H9 (cell line): ENCODE measurements around the gene NUP35. TPM values are rescaled to one million over a fixed set of nuclear protein-coding genes. Genes with fewer than 3 reads are reported as not detected.
"Not testable (repeated sequence)": the region's sequence is repeated elsewhere in the genome, so short reads cannot be mapped to it uniquely, and the experiment has no call there.

ENCODE experiments used
- DNase-seq: peaks from one replicate; pipeline ENCODE4 v3.0.0-alpha.2; 2017
- H2AFZ ChIP-seq: one replicate; pipeline ENCODE4 v1.6.1; 2013; ENCODE audit warnings: mild to moderate bottlenecking, low read length, control low read depth, moderate library complexity
- H2AK5ac ChIP-seq: 2 replicates; pipeline ENCODE4 v1.6.1; 2013; ENCODE audit warnings: low read length, control low read depth, mixed read lengths; ENCODE audit not compliant: insufficient read length
- H2BK120ac ChIP-seq: one replicate; pipeline ENCODE4 v1.6.1; 2013; ENCODE audit warnings: low read depth, mild to moderate bottlenecking, low read length, control low read depth, inconsistent platforms; ENCODE audit not compliant: poor library complexity, severe bottlenecking
- H2BK12ac ChIP-seq: 2 replicates; pipeline ENCODE4 v1.6.1; 2013; ENCODE audit warnings: low read length, control low read depth, mixed read lengths, low read depth; ENCODE audit not compliant: insufficient read length
- H2BK15ac ChIP-seq: 2 replicates; pipeline ENCODE4 v1.6.1; 2013; ENCODE audit warnings: low read depth, low read length, control low read depth
- H2BK20ac ChIP-seq: one replicate; pipeline ENCODE4 v1.6.1; 2013; ENCODE audit warnings: low read depth, mild to moderate bottlenecking, low read length, control low read depth, inconsistent platforms; ENCODE audit not compliant: poor library complexity, severe bottlenecking
- H2BK5ac ChIP-seq: 2 replicates; pipeline ENCODE4 v1.6.1; 2013; ENCODE audit warnings: low read length, control low read depth, mixed read lengths; ENCODE audit not compliant: insufficient read length
- H3K14ac ChIP-seq: 2 replicates; pipeline ENCODE4 v1.6.1; 2013; ENCODE audit warnings: low read length, control low read depth; ENCODE audit not compliant: insufficient read depth
- H3K18ac ChIP-seq: 2 replicates; pipeline ENCODE4 v1.6.1; 2013; ENCODE audit warnings: low read depth, mild to moderate bottlenecking, mixed read lengths, low read length, control low read depth; ENCODE audit not compliant: insufficient read length
- H3K23ac ChIP-seq: 2 replicates; pipeline ENCODE4 v1.6.1; 2013; ENCODE audit warnings: low read length, control low read depth, mixed read lengths, low read depth; ENCODE audit not compliant: insufficient read length
- H3K23me2 ChIP-seq: 2 replicates; pipeline ENCODE4 v1.6.1; 2013; ENCODE audit warnings: low read depth, mild to moderate bottlenecking, mixed read lengths, low read length, control low read depth; ENCODE audit not compliant: insufficient read length, poor library complexity, severe bottlenecking
- H3K27ac ChIP-seq: 2 replicates; pipeline ENCODE4 v1.5.1; 2013; ENCODE audit warnings: low read length, control low read depth, mixed read lengths, low read depth; ENCODE audit not compliant: insufficient read length
- H3K27me3 ChIP-seq: 2 replicates; pipeline ENCODE4 v1.6.1; 2013; ENCODE audit warnings: low read length, control low read depth, inconsistent platforms; ENCODE audit not compliant: insufficient read depth
- H3K4ac ChIP-seq: 2 replicates; pipeline ENCODE4 v1.6.1; 2013; ENCODE audit warnings: low read depth, mild to moderate bottlenecking, control low read depth, inconsistent platforms, low read length, moderate library complexity
- H3K4me1 ChIP-seq: 2 replicates; pipeline ENCODE4 v1.6.1; 2013; ENCODE audit warnings: low read length, control low read depth, inconsistent platforms; ENCODE audit not compliant: insufficient read depth
- H3K4me2 ChIP-seq: 2 replicates; pipeline ENCODE4 v1.6.1; 2013; ENCODE audit warnings: low read length, control low read depth, mixed read lengths; ENCODE audit not compliant: insufficient read length, insufficient read depth
- H3K56ac ChIP-seq: 2 replicates; pipeline ENCODE4 v1.6.1; 2013; ENCODE audit warnings: low read depth, mild to moderate bottlenecking, mixed read lengths, low read length, control low read depth; ENCODE audit not compliant: insufficient read length
- H3K79me1 ChIP-seq: 2 replicates; pipeline ENCODE4 v1.6.1; 2013; ENCODE audit warnings: low read depth, mild to moderate bottlenecking, moderate library complexity, low read length, control low read depth, inconsistent platforms; ENCODE audit not compliant: insufficient read depth, poor library complexity, severe bottlenecking
- H3K79me2 ChIP-seq: 2 replicates; pipeline ENCODE4 v1.6.1; 2013; ENCODE audit warnings: low read length, control low read depth, inconsistent platforms; ENCODE audit not compliant: insufficient read depth
- H3K9ac ChIP-seq: 2 replicates; pipeline ENCODE4 v1.6.1; 2013; ENCODE audit warnings: low read length, control low read depth, mixed read lengths; ENCODE audit not compliant: insufficient read length; ENCODE audit errors: extremely low read depth
- H3K9me3 ChIP-seq: one replicate; pipeline ENCODE4 v1.6.1; 2013; ENCODE audit warnings: low read depth, low read length, inconsistent platforms; ENCODE audit not compliant: control insufficient read depth
- H3T11ph ChIP-seq: one replicate; pipeline ENCODE4 v1.6.1; 2013; ENCODE audit warnings: mild to moderate bottlenecking, low read length, control low read depth, inconsistent platforms
- H4K20me1 ChIP-seq: one replicate; pipeline ENCODE4 v1.6.1; 2013; ENCODE audit not compliant: control insufficient read depth, insufficient read length, insufficient read depth
- H4K5ac ChIP-seq: 2 replicates; pipeline ENCODE4 v1.6.1; 2013; ENCODE audit warnings: low read depth, mild to moderate bottlenecking, mixed read lengths, low read length, control low read depth; ENCODE audit not compliant: insufficient read length
- H4K8ac ChIP-seq: replicated peaks from 2 replicates; pipeline ENCODE4 v1.6.1; 2013; ENCODE audit warnings: low read length, control low read depth, mixed read lengths, low read depth; ENCODE audit not compliant: insufficient read length
- H4K91ac ChIP-seq: 2 replicates; pipeline ENCODE4 v1.6.1; 2013; ENCODE audit warnings: low read depth, mild to moderate bottlenecking, moderate library complexity, mixed read lengths, low read length, control low read depth; ENCODE audit not compliant: insufficient read length
- H3K27ac Mint-ChIP-seq, 3 experiments: 2 replicates in 2 of 3; 3 replicates in 1 of 3; pipeline ENCODE4 v1.8.0; 2020 to 2021; ENCODE audit warnings: mixed read lengths in 3 of 3, mild to moderate bottlenecking in 1 of 3, moderate library complexity in 1 of 3
- H3K27me3 Mint-ChIP-seq: 2 replicates; pipeline ENCODE4 v1.8.0; 2021; ENCODE audit warnings: low read depth, mild to moderate bottlenecking, moderate library complexity, mixed read lengths
- H3K36me3 Mint-ChIP-seq, 3 experiments: 2 replicates in 2 of 3; 3 replicates in 1 of 3; pipeline ENCODE4 v1.8.0; 2020 to 2021; ENCODE audit warnings: low read depth in 3 of 3, mixed read lengths in 3 of 3; ENCODE audit not compliant: insufficient read depth in 1 of 3
- H3K4me1 Mint-ChIP-seq, 2 experiments: 2 replicates each; pipeline ENCODE4 v1.8.0; 2020; ENCODE audit warnings: mixed read lengths in 2 of 2
- H3K4me3 Mint-ChIP-seq, 2 experiments: 2 replicates in 1 of 2; 3 replicates in 1 of 2; pipeline ENCODE4 v1.8.0; 2020 to 2021; ENCODE audit warnings: mild to moderate bottlenecking in 2 of 2, mixed read lengths in 2 of 2, moderate library complexity in 1 of 2
- H3K9me3 Mint-ChIP-seq, 2 experiments: 2 replicates in 1 of 2; 3 replicates in 1 of 2; pipeline ENCODE4 v1.8.0; 2020; ENCODE audit warnings: mild to moderate bottlenecking in 2 of 2, mixed read lengths in 2 of 2, moderate library complexity in 1 of 2
- WGBS: extraction: QIAGEN DNeasy Blood & Tissue Kit; methylation state at CpG from one replicate; pipeline ENCODE4 v1.1.7; 2013; ENCODE audit warnings: missing lambda C conversion rate, low lambda C conversion rate, mixed read lengths; ENCODE audit not compliant: insufficient read length; ENCODE audit errors: extremely low coverage; 5-methylcytosine and 5-hydroxymethylcytosine counted together
- total RNA-seq: library from RNA; stranded (reverse); gene quantifications from 2 replicates; pipeline ENCODE4 v1.2.1, GENCODE V29; 2021
- TF ChIP-seq, protein P1 (sequence below): fragments of 200-600 bp; sonication (generic); conservative IDR thresholded peaks from 3 replicates; pipeline ENCODE4 v1.8.0; 2021; ENCODE audit warnings: antibody characterized with exemption, mild to moderate bottlenecking

Gene NUP35
- total RNA-seq, 1 experiment from 2014 or later: 53.6 TPM

DNA sequence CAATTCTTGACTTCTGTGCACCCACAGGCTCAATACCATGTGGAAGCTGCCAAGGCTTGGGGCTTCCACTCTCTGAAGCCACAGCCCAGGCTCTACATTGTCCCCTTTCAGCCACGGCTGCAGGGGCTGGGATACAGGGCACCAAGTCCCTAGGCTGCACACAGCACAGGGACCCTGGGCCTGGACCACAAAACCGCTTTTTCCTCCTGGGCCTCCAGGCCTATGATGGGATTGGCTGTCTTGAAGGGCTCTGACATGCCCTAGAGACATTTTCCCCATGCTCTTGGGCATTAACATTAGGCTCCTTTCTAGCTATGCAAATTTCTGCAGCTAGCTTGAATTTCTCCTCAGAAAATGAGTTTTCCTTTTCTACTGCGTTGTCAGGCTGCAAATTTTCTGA, 29.7 kb downstream of the NUP35 start:
- Histone ChIP-seq H3K4ac (no peak overlapping the region), H3K79me2 (no peaks in the 10 kb centered on the region; the same call in 1 of the 2 replicates)
- no CpG with 5 or more reads among the region's 3 CpGs for WGBS

DNA sequence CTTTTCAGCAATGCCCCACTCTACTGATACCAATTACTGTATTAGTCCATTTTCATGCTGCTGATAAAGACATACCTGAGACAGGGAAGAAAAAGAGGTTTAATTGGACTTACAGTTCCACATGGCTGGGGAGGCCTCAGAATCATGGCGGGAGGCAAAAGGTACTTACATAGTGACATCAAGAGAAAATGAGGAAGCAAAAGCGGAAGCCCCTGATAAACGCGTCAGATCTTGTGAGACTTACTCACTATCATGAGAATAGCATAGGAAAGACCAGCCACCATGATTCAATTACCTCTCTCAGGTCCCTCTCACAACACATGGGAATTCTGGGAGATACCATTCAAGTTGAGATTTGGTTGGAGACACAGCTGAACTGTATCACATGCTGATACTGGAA, 30.5 kb downstream of the NUP35 start:
- Mint-ChIP-seq H3K9me3 (peaks cover 14 to 15% of the 10 kb centered on the region in 2 experiments; a peak in 4 of 5 replicates), H3K36me3 (peaks cover 54 to 71% (median 71%) of the 10 kb centered on the region in 3 experiments), H3K4me1 (peaks cover 18 to 23% of the 10 kb centered on the region in 2 experiments), H3K27ac (peak overlapping the region in 1 of 3 experiments; percentile 35; a peak in 1 of 7 replicates)
- DNase-seq, H4K20me1 ChIP-seq, H3T11ph ChIP-seq, H2AK5ac ChIP-seq, H3K4me2 ChIP-seq, H3K23ac ChIP-seq, H4K5ac ChIP-seq, H3K4me3 Mint-ChIP-seq, H4K8ac ChIP-seq, H3K79me1 ChIP-seq, H4K91ac ChIP-seq, H3K9ac ChIP-seq, H2BK12ac ChIP-seq, H3K56ac ChIP-seq, H3K4ac ChIP-seq, H2BK120ac ChIP-seq, H2BK15ac ChIP-seq, H3K27me3 Mint-ChIP-seq, H3K18ac ChIP-seq, H2BK5ac ChIP-seq, H2AFZ ChIP-seq, H2BK20ac ChIP-seq, H3K14ac ChIP-seq, H3K79me2 ChIP-seq, H3K23me2 ChIP-seq, H3K4me1 ChIP-seq, H3K9me3 ChIP-seq, H3K27ac ChIP-seq, H3K27me3 ChIP-seq: not testable (repeated sequence)
- WGBS: no CpG with 5 or more reads among the region's 4 CpGs

More for the DNA sequence above, 29.7 kb downstream of the NUP35 start:
- no peak overlapping the region for H4K8ac ChIP-seq
- H3K23me2 ChIP-seq: no peaks in the 10 kb centered on the region
- no peak overlapping the region for H3K4me2 ChIP-seq
- no peak overlapping the region for H3K18ac ChIP-seq
- peaks cover 16 to 20% of the 10 kb centered on the region in 2 experiments for H3K4me1 Mint-ChIP-seq
- no peak overlapping the region for H2AK5ac ChIP-seq
- no peak overlapping the region for H3K23ac ChIP-seq
- H3K9ac ChIP-seq: no peak overlapping the region
- H3K27ac ChIP-seq: no peak overlapping the region
- H4K91ac ChIP-seq: no peak overlapping the region
- H2AFZ ChIP-seq: no peak overlapping the region
- H3K27me3 ChIP-seq: no peaks in the 10 kb centered on the region
- no peaks in the 10 kb centered on the region for H4K20me1 ChIP-seq
- H2BK120ac ChIP-seq: no peak overlapping the region
- no peak overlapping the region for H4K5ac ChIP-seq
- no peaks in the 10 kb centered on the region for H3K9me3 ChIP-seq
- no peak overlapping the region for H2BK15ac ChIP-seq
- H3K4me3 Mint-ChIP-seq: no peak overlapping the region
- TF ChIP-seq, protein P1, sequence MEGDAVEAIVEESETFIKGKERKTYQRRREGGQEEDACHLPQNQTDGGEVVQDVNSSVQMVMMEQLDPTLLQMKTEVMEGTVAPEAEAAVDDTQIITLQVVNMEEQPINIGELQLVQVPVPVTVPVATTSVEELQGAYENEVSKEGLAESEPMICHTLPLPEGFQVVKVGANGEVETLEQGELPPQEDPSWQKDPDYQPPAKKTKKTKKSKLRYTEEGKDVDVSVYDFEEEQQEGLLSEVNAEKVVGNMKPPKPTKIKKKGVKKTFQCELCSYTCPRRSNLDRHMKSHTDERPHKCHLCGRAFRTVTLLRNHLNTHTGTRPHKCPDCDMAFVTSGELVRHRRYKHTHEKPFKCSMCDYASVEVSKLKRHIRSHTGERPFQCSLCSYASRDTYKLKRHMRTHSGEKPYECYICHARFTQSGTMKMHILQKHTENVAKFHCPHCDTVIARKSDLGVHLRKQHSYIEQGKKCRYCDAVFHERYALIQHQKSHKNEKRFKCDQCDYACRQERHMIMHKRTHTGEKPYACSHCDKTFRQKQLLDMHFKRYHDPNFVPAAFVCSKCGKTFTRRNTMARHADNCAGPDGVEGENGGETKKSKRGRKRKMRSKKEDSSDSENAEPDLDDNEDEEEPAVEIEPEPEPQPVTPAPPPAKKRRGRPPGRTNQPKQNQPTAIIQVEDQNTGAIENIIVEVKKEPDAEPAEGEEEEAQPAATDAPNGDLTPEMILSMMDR: no peak
- no peak overlapping the region for H3K27ac Mint-ChIP-seq
- H3K14ac ChIP-seq: no peak overlapping the region
- H3K27me3 Mint-ChIP-seq: no peaks in the 10 kb centered on the region
- DNase-seq: no peak
- no peak overlapping the region for H2BK12ac ChIP-seq
- H3K56ac ChIP-seq: no peak overlapping the region
- H3T11ph ChIP-seq: no peak overlapping the region
- H3K4me1 ChIP-seq: peaks cover 2% of the 10 kb centered on the region
- H2BK20ac ChIP-seq: no peak overlapping the region
- no peaks in the 10 kb centered on the region for H3K79me1 ChIP-seq
- H3K9me3 Mint-ChIP-seq: peaks cover 14 to 15% of the 10 kb centered on the region in 2 experiments; a peak in 4 of 5 replicates
- no peak overlapping the region for H2BK5ac ChIP-seq
- peaks cover 55 to 68% (median 65%) of the 10 kb centered on the region in 3 experiments for H3K36me3 Mint-ChIP-seq
